Peyer's patch (tissue), 4 donors: ENCODE data around the gene IVL. TPM values are rescaled to one million over a fixed set of nuclear protein-coding genes. Genes with fewer than 3 reads are reported as not detected.

Experiments used
- DNase-seq, 3 donors: peaks; one replicate each; pipeline ENCODE4 v3.0.0-alpha.2; 2017 to 2019
- H3K27ac ChIP-seq, 4 donors: fragments of 200-600 bp; sonication (generic); one replicate each; pipeline ENCODE4 v1.5.1; 2016 to 2019
- H3K27me3 ChIP-seq, 2 donors: fragments of 200-600 bp; sonication (generic); one replicate each; pipeline ENCODE4 v1.5.1; 2019
- H3K36me3 ChIP-seq, 3 donors: fragments of 200-600 bp; sonication (generic); one replicate each; pipeline ENCODE4 v1.5.1; 2016 to 2019
- H3K4me1 ChIP-seq, 4 donors: fragments of 200-600 bp; sonication (generic); one replicate each; pipeline ENCODE4 v1.5.1; 2016 to 2019
- H3K4me3 ChIP-seq, 4 donors: fragments of 200-600 bp; sonication (generic); 1 replicate in 3 of 4; 2 replicates in 1 of 4; pipeline ENCODE4 v1.5.1; 2016 to 2019; ENCODE audit warnings: mild to moderate bottlenecking in 1 of 4
- H3K9me3 ChIP-seq, 4 donors: fragments of 200-600 bp; sonication (generic); one replicate each; pipeline ENCODE4 v1.5.1; 2016 to 2019; ENCODE audit warnings: mild to moderate bottlenecking in 1 of 4
- POLR2A ChIP-seq, 2 donors: fragments of 450-650 bp; IDR thresholded peaks; one replicate each; pipeline ENCODE4 v1.5.1; 2017; ENCODE audit warnings: antibody characterized with exemption in 2 of 2, mild to moderate bottlenecking in 2 of 2, moderate library complexity in 2 of 2
- total RNA-seq, 4 donors: library from RNA; depleted of rRNA; stranded (reverse); fragments of >200 nt; gene quantifications; one replicate each; pipeline ENCODE4 v1.1.0, GENCODE V29; 2016
- TF ChIP-seq, protein P1 (sequence below), 6 experiments: fragments of 450-650 bp in 4 of 6; fragments of 200-600 bp in 2 of 6; sonication (generic) in 1 of 6; IDR thresholded peaks; one replicate each; pipeline ENCODE4 v1.5.1; 2017 to 2019; ENCODE audit warnings: antibody characterized with exemption in 6 of 6, mild to moderate bottlenecking in 3 of 6, moderate library complexity in 1 of 6

IVL gene
- total RNA-seq, 4 donors from 2014 or later, result not detected

DNA sequence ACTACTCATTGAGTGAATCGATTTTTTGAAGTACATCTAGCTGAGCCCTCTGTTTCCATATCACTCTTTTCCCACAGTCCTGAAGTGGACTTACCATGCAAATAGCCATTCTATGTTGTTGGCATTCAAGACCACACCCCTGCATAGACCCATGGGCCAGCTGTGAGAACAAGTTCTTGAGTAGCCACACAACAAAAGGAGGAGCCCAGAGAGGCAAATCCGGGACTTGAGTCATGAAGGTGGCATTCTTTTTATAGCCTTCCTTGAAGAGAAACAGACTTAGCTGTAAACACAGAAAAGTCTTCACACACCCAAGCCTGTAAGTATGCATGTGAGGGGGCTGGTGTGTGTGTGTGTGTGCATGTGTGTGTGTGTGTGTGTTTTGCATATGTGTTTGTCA is 24.9 kb downstream of the IVL start:
- Histone ChIP-seq H3K27me3 (no peaks in the 10 kb centered on the region), H3K36me3 (no peaks in the 10 kb centered on the region), H3K9me3 (no peaks in the 10 kb centered on the region), H3K27ac (no peak overlapping the region), H3K4me3 (no peak overlapping the region), H3K4me1 (no peaks in the 10 kb centered on the region)
- TF ChIP-seq, protein P1, sequence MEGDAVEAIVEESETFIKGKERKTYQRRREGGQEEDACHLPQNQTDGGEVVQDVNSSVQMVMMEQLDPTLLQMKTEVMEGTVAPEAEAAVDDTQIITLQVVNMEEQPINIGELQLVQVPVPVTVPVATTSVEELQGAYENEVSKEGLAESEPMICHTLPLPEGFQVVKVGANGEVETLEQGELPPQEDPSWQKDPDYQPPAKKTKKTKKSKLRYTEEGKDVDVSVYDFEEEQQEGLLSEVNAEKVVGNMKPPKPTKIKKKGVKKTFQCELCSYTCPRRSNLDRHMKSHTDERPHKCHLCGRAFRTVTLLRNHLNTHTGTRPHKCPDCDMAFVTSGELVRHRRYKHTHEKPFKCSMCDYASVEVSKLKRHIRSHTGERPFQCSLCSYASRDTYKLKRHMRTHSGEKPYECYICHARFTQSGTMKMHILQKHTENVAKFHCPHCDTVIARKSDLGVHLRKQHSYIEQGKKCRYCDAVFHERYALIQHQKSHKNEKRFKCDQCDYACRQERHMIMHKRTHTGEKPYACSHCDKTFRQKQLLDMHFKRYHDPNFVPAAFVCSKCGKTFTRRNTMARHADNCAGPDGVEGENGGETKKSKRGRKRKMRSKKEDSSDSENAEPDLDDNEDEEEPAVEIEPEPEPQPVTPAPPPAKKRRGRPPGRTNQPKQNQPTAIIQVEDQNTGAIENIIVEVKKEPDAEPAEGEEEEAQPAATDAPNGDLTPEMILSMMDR (IDR thresholded peaks at IDR 0.05), result no peak
- no peak for TF ChIP-seq POLR2A (IDR thresholded peaks at IDR 0.05)
- no peak for DNase-seq

DNA sequence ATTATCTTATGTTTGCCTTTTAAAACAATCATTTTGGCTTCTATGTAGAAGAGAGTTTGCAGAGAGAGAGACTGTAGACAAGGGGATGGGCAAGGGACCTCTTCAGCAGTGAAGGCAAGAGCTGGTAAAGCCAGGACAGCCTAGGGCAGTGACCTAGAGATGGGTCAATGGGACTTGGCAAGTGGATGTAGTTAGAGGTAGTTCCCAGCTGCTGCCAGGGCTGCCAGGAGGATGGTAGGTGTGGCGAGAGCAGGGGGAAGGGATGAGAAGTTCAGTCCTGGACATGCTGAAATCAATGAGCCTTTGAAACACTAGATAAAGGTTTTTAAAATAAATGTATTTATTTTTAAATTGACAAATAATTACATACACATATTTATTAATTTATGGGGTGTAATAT is 32.3 kb downstream of the IVL start:
- Histone ChIP-seq H3K9me3 (no peaks in the 10 kb centered on the region), H3K4me1 (no peaks in the 10 kb centered on the region), H3K27me3 (no peaks in the 10 kb centered on the region), H3K36me3 (no peaks in the 10 kb centered on the region), H3K27ac (no peak overlapping the region), H3K4me3 (no peak overlapping the region)
- DNase-seq, result no peak
- no peak for TF ChIP-seq POLR2A (IDR thresholded peaks at IDR 0.05)
- TF ChIP-seq, protein P1 (IDR thresholded peaks at IDR 0.05), result no peak

DNA sequence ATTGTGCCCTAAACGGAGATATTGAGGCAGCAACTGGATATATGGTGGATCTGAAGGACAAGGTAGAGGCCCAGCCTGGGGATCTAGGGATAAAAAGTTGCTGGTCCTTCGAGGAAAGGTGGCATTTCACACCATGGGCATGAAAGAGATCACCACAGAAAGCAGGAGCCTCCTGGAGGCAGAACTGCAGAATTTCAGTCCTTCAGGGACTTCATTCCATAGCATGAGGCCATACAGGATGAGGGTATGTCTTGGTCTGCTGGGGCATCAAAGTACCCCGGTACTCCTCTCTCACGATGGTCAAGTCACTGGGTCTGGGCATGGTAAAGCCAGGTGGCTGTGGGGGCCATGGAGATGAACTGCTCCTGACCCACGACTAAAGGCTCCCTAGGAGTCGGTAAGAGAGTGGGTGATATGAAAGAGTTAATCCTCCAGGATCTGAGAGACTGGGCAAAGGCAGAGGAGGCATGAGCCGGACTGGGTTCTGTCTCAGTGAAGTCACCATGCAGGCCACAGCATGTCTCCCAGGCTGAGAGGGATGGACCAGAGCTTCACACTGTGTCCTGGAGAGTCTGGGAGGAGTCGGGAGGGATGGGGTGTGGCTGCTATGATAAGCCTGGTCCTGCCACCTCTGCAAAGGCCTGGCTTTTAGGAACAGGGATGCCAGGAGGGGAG is 32.8 kb downstream of the IVL start:
- H3K9me3 ChIP-seq, result no peaks in the 10 kb centered on the region
- no peaks in the 10 kb centered on the region for H3K4me1 ChIP-seq
- no peak for DNase-seq
- TF ChIP-seq, protein P1 (IDR thresholded peaks at IDR 0.05), result no peak
- TF ChIP-seq POLR2A (IDR thresholded peaks at IDR 0.05), result no peak
- no peak overlapping the region for H3K4me3 ChIP-seq
- no peaks in the 10 kb centered on the region for H3K27me3 ChIP-seq
- H3K27ac ChIP-seq, result no peak overlapping the region
- H3K36me3 ChIP-seq, result no peaks in the 10 kb centered on the region

DNA sequence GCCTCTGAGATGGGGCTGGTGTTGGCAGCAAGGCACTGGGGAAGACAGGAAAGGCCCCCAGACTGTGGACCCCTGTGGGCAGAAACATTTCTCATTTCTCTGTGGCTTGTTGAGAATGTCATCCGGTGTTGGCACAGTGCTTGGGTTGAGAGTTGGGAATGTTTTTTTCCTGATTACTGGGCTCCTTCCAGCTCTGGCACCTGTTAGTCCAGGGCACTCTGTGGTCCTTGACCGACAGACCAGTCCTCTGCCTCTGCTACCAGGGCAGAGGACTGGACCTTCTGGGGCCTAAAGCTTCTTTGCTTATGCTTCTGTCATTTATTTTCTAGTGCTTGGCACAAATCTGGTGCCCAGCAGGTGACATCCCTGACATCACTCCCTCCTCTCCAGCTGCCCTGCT is 33.8 kb downstream of the IVL start:
- Histone ChIP-seq H3K36me3 (no peaks in the 10 kb centered on the region), H3K9me3 (no peaks in the 10 kb centered on the region), H3K27ac (no peak overlapping the region), H3K4me1 (no peaks in the 10 kb centered on the region), H3K27me3 (no peaks in the 10 kb centered on the region), H3K4me3 (no peak overlapping the region)
- no peak for DNase-seq
- no peak for TF ChIP-seq POLR2A (IDR thresholded peaks at IDR 0.05)
- TF ChIP-seq, protein P1 (IDR thresholded peaks at IDR 0.05), result no peak

DNA sequence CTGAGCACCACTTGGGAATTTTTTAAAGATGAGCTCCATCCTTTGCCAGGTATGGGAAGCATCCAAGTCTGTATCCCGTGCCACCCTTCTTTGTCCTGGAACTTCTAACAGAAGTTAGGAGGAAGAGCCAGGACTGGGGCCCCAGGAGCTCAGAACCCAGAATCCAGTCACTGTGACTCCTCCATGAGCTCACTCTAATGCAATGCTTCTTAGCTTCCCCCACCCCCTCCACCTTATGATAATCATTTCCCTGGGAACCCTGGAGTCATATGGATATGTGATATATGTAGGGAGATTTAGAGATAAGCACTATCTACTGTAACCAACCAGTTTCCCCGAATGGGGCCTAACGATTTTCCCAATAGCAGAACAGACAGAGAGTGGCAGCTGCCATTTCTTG is 37.9 kb downstream of the IVL start:
- Histone ChIP-seq H3K36me3 (no peaks in the 10 kb centered on the region), H3K4me3 (no peak overlapping the region), H3K9me3 (no peaks in the 10 kb centered on the region), H3K27me3 (no peaks in the 10 kb centered on the region), H3K4me1 (no peaks in the 10 kb centered on the region), H3K27ac (no peak overlapping the region)
- TF ChIP-seq POLR2A (IDR thresholded peaks at IDR 0.05), result no peak
- TF ChIP-seq, protein P1 (IDR thresholded peaks at IDR 0.05), result no peak
- no peak for DNase-seq
